ENCODE data around the gene LRRC40.

LRRC40 gene

GRCh38 chr1:70153739-70154138 lies 51.6 kb downstream of the LRRC40 start:
- Histone ChIP-seq H3K9me3 (replicated peaks; ENCODE audit: insufficient read depth, low read length) (no peaks in the 10 kb centered on the region), H3K9ac (ENCODE audit: low read length) (no peak overlapping the region), H3K4me1 (ENCODE audit: low read length) (no peaks in the 10 kb centered on the region), H3K36me3 (replicated peaks; ENCODE audit: insufficient read depth, low read length) (no peaks in the 10 kb centered on the region; the same call in 1 of the 2 replicates), H4K20me1 (ENCODE audit: insufficient read depth, low read length) (no peaks in the 10 kb centered on the region), H3K4me2 (ENCODE audit: low read depth, low read length) (no peak overlapping the region), H3K9me2 (replicated peaks; ENCODE audit: insufficient read depth, low read length) (no peaks in the 10 kb centered on the region), H3K79me2 (ENCODE audit: low read length) (no peaks in the 10 kb centered on the region), H2AFZ (ENCODE audit: low read length) (no peak overlapping the region), H3F3A (ENCODE audit: insufficient read depth, low read length) (no peaks in the 10 kb centered on the region), H3K27ac (ENCODE audit: low read length) (no peak overlapping the region), H3K4me3 (ENCODE audit: low read length) (no peak overlapping the region), H3K27me3 (replicated peaks; ENCODE audit: insufficient read depth, low read length) (no peaks in the 10 kb centered on the region)
- TF ChIP-seq EZH2 (optimal IDR thresholded peaks at IDR 0.05; ENCODE audit: low read depth, low read length) (no peak), CTCF (IDR thresholded peaks at IDR 0.05; ENCODE audit: low read length) (no peak)
- no peak for DNase-seq

- no peak for DNase-seq
- Histone ChIP-seq H4K20me1 (ENCODE audit: insufficient read depth, low read length) (no peaks in the 10 kb centered on the region), H3K79me2 (ENCODE audit: low read length) (no peaks in the 10 kb centered on the region), H3K36me3 (replicated peaks; ENCODE audit: insufficient read depth, low read length) (no peaks in the 10 kb centered on the region; the same call in 1 of the 2 replicates), H3K9ac (ENCODE audit: low read length) (no peak overlapping the region), H3F3A (ENCODE audit: insufficient read depth, low read length) (no peaks in the 10 kb centered on the region), H3K9me2 (replicated peaks; ENCODE audit: insufficient read depth, low read length) (no peaks in the 10 kb centered on the region), H3K27me3 (replicated peaks; ENCODE audit: insufficient read depth, low read length) (no peaks in the 10 kb centered on the region), H3K4me3 (ENCODE audit: low read length) (no peak overlapping the region), H3K4me1 (ENCODE audit: low read length) (no peaks in the 10 kb centered on the region), H3K27ac (ENCODE audit: low read length) (no peak overlapping the region), H2AFZ (ENCODE audit: low read length) (no peak overlapping the region), H3K4me2 (ENCODE audit: low read depth, low read length) (no peak overlapping the region), H3K9me3 (replicated peaks; ENCODE audit: insufficient read depth, low read length) (no peaks in the 10 kb centered on the region)
- no peak for TF ChIP-seq CTCF (IDR thresholded peaks at IDR 0.05; ENCODE audit: low read length)
- no peak for TF ChIP-seq EZH2 (optimal IDR thresholded peaks at IDR 0.05; ENCODE audit: low read depth, low read length)
- no peak for TF ChIP-seq EZH2phosphoT487 (IDR thresholded peaks at IDR 0.05; ENCODE audit: low read length)
Measured at GRCh38 chr1:70150444-70150843, 54.9 kb downstream of the LRRC40 start.

DNA sequence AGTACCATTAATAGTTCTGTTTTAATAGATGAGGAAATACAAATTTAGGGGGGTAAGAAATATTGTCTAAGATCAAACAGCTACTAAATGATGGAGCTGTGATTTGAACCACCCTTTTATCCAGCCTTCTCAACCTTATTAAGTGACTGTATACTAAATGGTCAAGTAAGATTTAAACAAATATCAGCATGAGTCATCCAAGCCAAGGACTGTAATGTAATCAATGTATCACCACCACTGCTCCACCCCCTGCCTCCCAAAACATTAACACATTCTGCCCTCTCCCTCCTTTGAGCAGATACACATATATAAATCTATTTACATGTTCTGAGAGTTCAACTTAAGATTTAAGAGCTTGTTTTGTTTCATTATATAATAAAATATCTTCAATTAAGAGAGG lies 58.9 kb downstream of the LRRC40 start:
- Histone ChIP-seq H2AFZ (ENCODE audit: low read length) (no peak overlapping the region), H3K36me3 (replicated peaks; ENCODE audit: insufficient read depth, low read length) (no peaks in the 10 kb centered on the region; the same call in 1 of the 2 replicates)
- no peak for DNase-seq

More for the DNA sequence above, 58.9 kb downstream of the LRRC40 start:
- Histone ChIP-seq H3F3A (ENCODE audit: insufficient read depth, low read length) (no peaks in the 10 kb centered on the region), H3K9me3 (replicated peaks; ENCODE audit: insufficient read depth, low read length) (no peaks in the 10 kb centered on the region), H3K9me2 (replicated peaks; ENCODE audit: insufficient read depth, low read length) (no peaks in the 10 kb centered on the region), H3K4me1 (ENCODE audit: low read length) (no peaks in the 10 kb centered on the region), H4K20me1 (ENCODE audit: insufficient read depth, low read length) (no peaks in the 10 kb centered on the region), H3K4me3 (ENCODE audit: low read length) (no peak overlapping the region), H3K27ac (ENCODE audit: low read length) (no peak overlapping the region), H3K4me2 (ENCODE audit: low read depth, low read length) (no peak overlapping the region), H3K79me2 (ENCODE audit: low read length) (no peaks in the 10 kb centered on the region), H3K27me3 (replicated peaks; ENCODE audit: insufficient read depth, low read length) (no peaks in the 10 kb centered on the region), H3K9ac (ENCODE audit: low read length) (no peak overlapping the region)
- no peak for TF ChIP-seq CTCF (IDR thresholded peaks at IDR 0.05; ENCODE audit: low read length)
- no peak for TF ChIP-seq EZH2phosphoT487 (IDR thresholded peaks at IDR 0.05; ENCODE audit: low read length)
- TF ChIP-seq EZH2 (optimal IDR thresholded peaks at IDR 0.05; ENCODE audit: low read depth, low read length) = no peak

Measured in MM.1S (cell line).